HG02973 (cell line): ENCODE results near the gene PPARD.
"Not testable (repeated sequence)": the region's sequence is repeated elsewhere in the genome, so short reads cannot be mapped to it uniquely, and the experiment has no call there.

ENCODE experiments used
- ATAC-seq: cut with Tn5 transposase; IDR thresholded peaks from one replicate; pipeline ENCODE4 v1.9.1; 2021; ENCODE audit warnings: moderate library complexity; ENCODE audit not compliant: unreplicated experiment

PPARD gene

GRCh38 chr6:35435074-35435837, 92.9 kb downstream of the PPARD start:
- ATAC-seq = no peak

GRCh38 chr6:35436071-35436857, 93.9 kb downstream of the PPARD start:
- no peak for ATAC-seq

GRCh38 chr6:35438378-35439065, 96.2 kb downstream of the PPARD start:
- ATAC-seq = not testable (repeated sequence)

- ATAC-seq = no peak
Observed at GRCh38 chr6:35439308-35439707, 97.0 kb downstream of the PPARD start.

- ATAC-seq = no peak
Observed at GRCh38 chr6:35441205-35441604, 98.8 kb downstream of the PPARD start.

- ATAC-seq = no peak
Observed at GRCh38 chr6:35441642-35442041, 99.3 kb downstream of the PPARD start.

GRCh38 chr6:35442693-35443092, 100.3 kb downstream of the PPARD start:
- ATAC-seq = no peak

GRCh38 chr6:35443341-35444030, 101.1 kb downstream of the PPARD start:
- ATAC-seq = no peak

- ATAC-seq = no peak
Observed at GRCh38 chr6:35445691-35446090, 103.3 kb downstream of the PPARD start.

GRCh38 chr6:35448191-35448590, 105.8 kb downstream of the PPARD start:
- no peak for ATAC-seq

GRCh38 chr6:35449287-35449881, 107.0 kb downstream of the PPARD start:
- ATAC-seq = peak; percentile 37

- ATAC-seq = no peak
Observed at GRCh38 chr6:35451354-35452182, 109.2 kb downstream of the PPARD start.

GRCh38 chr6:35452183-35453090, 110.1 kb downstream of the PPARD start, which contains the start of gene FANCE:
Gene FANCE (plus strand): TSS chr6:35452338. CDS start chr6:35452546, 208 bp downstream.
- peak; percentile 79 for ATAC-seq

- no peak for ATAC-seq
Observed at GRCh38 chr6:35453236-35453635, 110.9 kb downstream of the PPARD start.

GRCh38 chr6:35454391-35455110, 112.2 kb downstream of the PPARD start:
- no peak for ATAC-seq

- ATAC-seq = no peak
Observed at GRCh38 chr6:35457907-35458306, 115.5 kb downstream of the PPARD start.

GRCh38 chr6:35461270-35461669, 118.9 kb downstream of the PPARD start:
- no peak for ATAC-seq

- ATAC-seq = no peak
Observed at GRCh38 chr6:35463292-35463691, 120.9 kb downstream of the PPARD start.
